Medulla oblongata (tissue), 1 donor: ENCODE data around the gene PPIB.
"Not testable (repeated sequence)": the region's sequence is repeated elsewhere in the genome, so short reads cannot be mapped to it uniquely, and the experiment has no call there.

Experiments
- DNase-seq: peaks from one replicate; pipeline ENCODE4 v3.0.0-alpha.2; 2015; ENCODE audit errors: extremely low spot score

The PPIB gene

GRCh38 chr15:64141798-64142512 lies 20.9 kb downstream of the PPIB start:
- no peak for DNase-seq

- DNase-seq: no peak
Observed at GRCh38 chr15:64138331-64138941, 24.4 kb downstream of the PPIB start.

- DNase-seq: peak; percentile 79
Observed at GRCh38 chr15:64137226-64137833, 25.5 kb downstream of the PPIB start.

GRCh38 chr15:64136347-64136746 lies 26.5 kb downstream of the PPIB start:
- no peak for DNase-seq

GRCh38 chr15:64134345-64134829 lies 28.4 kb downstream of the PPIB start:
- DNase-seq: peak; percentile 69

- DNase-seq: no peak
Observed at GRCh38 chr15:64133623-64134344, 29.0 kb downstream of the PPIB start.

- no peak for DNase-seq
Observed at GRCh38 chr15:64132217-64132616, 30.6 kb downstream of the PPIB start.

- DNase-seq: peak; percentile 81
Observed at GRCh38 chr15:64131547-64131946, 31.3 kb downstream of the PPIB start.

- no peak for DNase-seq
Observed at GRCh38 chr15:64130159-64130558, 32.7 kb downstream of the PPIB start.

- no peak for DNase-seq
Observed at GRCh38 chr15:64127521-64128270, 35.1 kb downstream of the PPIB start.

GRCh38 chr15:64125978-64126377 lies 36.8 kb downstream of the PPIB start:
- no peak for DNase-seq

- DNase-seq: peak; percentile 97
Observed at GRCh38 chr15:64122936-64123351, 39.9 kb downstream of the PPIB start.

- no peak for DNase-seq
Observed at GRCh38 chr15:64122444-64122843, 40.4 kb downstream of the PPIB start.

GRCh38 chr15:64121614-64122013 lies 41.2 kb downstream of the PPIB start:
- DNase-seq: no peak

- not testable (repeated sequence) for DNase-seq
Observed at GRCh38 chr15:64120322-64120721, 42.5 kb downstream of the PPIB start.

- DNase-seq: no peak
Observed at GRCh38 chr15:64117759-64118487, 44.9 kb downstream of the PPIB start.

- DNase-seq: no peak
Observed at GRCh38 chr15:64112904-64113303, 49.9 kb downstream of the PPIB start.

- DNase-seq: no peak
Observed at GRCh38 chr15:64112073-64112772, 50.6 kb downstream of the PPIB start.

- DNase-seq: no peak
Observed at GRCh38 chr15:64111679-64112050, 51.2 kb downstream of the PPIB start.

- no peak for DNase-seq
Observed at GRCh38 chr15:64110950-64111678, 51.7 kb downstream of the PPIB start.
